NCI-H526 treated with DMSO at 0.1 percent for 48 hours (cell line): ENCODE measurements around the gene IL34.
"Not testable (repeated sequence)": the region's sequence is repeated elsewhere in the genome, so short reads cannot be mapped to it uniquely, and the experiment has no call there.

Experiments used
- DNase-seq: peaks from one replicate; lab custom pipeline; 2025; lab: John Stamatoyannopoulos, UW

The IL34 gene

GRCh38 chr16:70646260-70647241, at the start of gene IL34:
IL34 (plus strand) TSS chr16:70646559; CDS start chr16:70646948, 389 bp downstream.
- DNase-seq, result peak; percentile 1

GRCh38 chr16:70597135-70597835, 49.1 kb upstream of the IL34 start:
- no peak for DNase-seq

- no peak for DNase-seq
Observed at GRCh38 chr16:70598937-70599503, 47.3 kb upstream of the IL34 start.

- DNase-seq, result no peak
Observed at GRCh38 chr16:70600730-70601129, 45.6 kb upstream of the IL34 start.

GRCh38 chr16:70601576-70602575, 44.5 kb upstream of the IL34 start:
- no peak for DNase-seq

- no peak for DNase-seq
Observed at GRCh38 chr16:70602831-70603230, 43.5 kb upstream of the IL34 start.

- no peak for DNase-seq
Observed at GRCh38 chr16:70604407-70605282, 41.7 kb upstream of the IL34 start.

GRCh38 chr16:70605283-70605657, 41.1 kb upstream of the IL34 start:
- no peak for DNase-seq

GRCh38 chr16:70608521-70608920, 37.8 kb upstream of the IL34 start:
- no peak for DNase-seq

- no peak for DNase-seq
Observed at GRCh38 chr16:70610273-70611223, 35.8 kb upstream of the IL34 start.

GRCh38 chr16:70611224-70611598, 35.1 kb upstream of the IL34 start:
- DNase-seq, result no peak

GRCh38 chr16:70611785-70612303, 34.5 kb upstream of the IL34 start:
- no peak for DNase-seq

- DNase-seq, result no peak
Observed at GRCh38 chr16:70612931-70613330, 33.4 kb upstream of the IL34 start.

GRCh38 chr16:70614208-70614951, 32.0 kb upstream of the IL34 start:
- DNase-seq, result no peak

- DNase-seq, result no peak
Observed at GRCh38 chr16:70615945-70616344, 30.4 kb upstream of the IL34 start.

GRCh38 chr16:70621864-70622263, 24.5 kb upstream of the IL34 start:
- DNase-seq, result not testable (repeated sequence)

- DNase-seq, result no peak
Observed at GRCh38 chr16:70627696-70628095, 18.7 kb upstream of the IL34 start.

- DNase-seq, result no peak
Observed at GRCh38 chr16:70630960-70631745, 15.2 kb upstream of the IL34 start.
